Measurements from ENCODE around the gene SIRPB2. TPM values are rescaled to one million over a fixed set of nuclear protein-coding genes. Genes with fewer than 3 reads are reported as not detected.

Gene SIRPB2
- total and polyA plus RNA-seq, 2 of the 8 experiments (the other 6 are each of a cell fraction or from before 2014, with no cell fraction given) = 0.28 TPM; not detected in 1

DNA sequence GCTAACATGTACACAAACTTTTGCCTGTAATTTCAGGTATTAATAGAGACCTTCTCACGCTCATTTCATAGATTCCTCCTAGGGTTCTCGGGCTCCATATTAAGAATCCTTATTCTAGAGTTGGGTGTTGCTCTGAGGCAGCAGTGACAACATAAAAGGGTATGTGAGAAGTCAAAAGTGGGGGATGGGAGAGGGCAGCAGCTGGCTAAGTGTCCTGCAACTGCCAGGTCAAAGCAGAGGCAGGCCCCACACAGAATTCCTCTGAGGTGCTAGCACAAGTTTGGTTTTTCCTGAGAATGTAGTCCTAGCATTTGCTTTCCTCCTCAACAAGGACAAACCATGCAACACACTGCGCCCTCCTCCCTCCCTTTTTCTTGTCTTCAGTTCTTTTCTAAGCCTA is 29.2 kb downstream of the SIRPB2 start (continued):
- TF ChIP-seq SIX5 (IDR thresholded peaks at IDR 0.05; ENCODE audit: low read depth, low read length) (no peak), GTF2F1 (IDR thresholded peaks at IDR 0.05; ENCODE audit: borderline replicate concordance, low read depth, low read length) (no peak), SP4 (IDR thresholded peaks at IDR 0.05; ENCODE audit: low read length) (no peak), CBX8 (IDR thresholded peaks at IDR 0.05; ENCODE audit: borderline replicate concordance, low read depth, low read length) (no peak), PHF8 (conservative IDR thresholded peaks at IDR 0.05; ENCODE audit: low read depth, low read length) (no peak)

Measured in H1 (cell line).